ENCODE results near the gene CPSF7.

Gene CPSF7

GRCh38 chr11:61353131-61354067 lies 76.4 kb downstream of the CPSF7 start:
- no peak for DNase-seq

Measured in stimulated activated CD4-positive, alpha-beta T cell treated with anti-CD3 and anti-CD28 coated beads, Interleukin-12 subunit alpha, Interleukin-12 subunit beta, amount 100 ng/mL, for 4 hours (primary cell).